Bladder microvascular endothelial cell (primary cell): ENCODE results near the gene TXNL4A. TPM values are rescaled to one million over a fixed set of nuclear protein-coding genes. Genes with fewer than 3 reads are reported as not detected.

Experiments
- total RNA-seq: library from RNA; depleted of rRNA; stranded (reverse); fragments of >200 nt; gene quantifications from 2 replicates; pipeline ENCODE4 v1.2.3, GENCODE V29; 2014

The TXNL4A gene, protein sequence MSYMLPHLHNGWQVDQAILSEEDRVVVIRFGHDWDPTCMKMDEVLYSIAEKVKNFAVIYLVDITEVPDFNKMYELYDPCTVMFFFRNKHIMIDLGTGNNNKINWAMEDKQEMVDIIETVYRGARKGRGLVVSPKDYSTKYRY
- 38.7 and 74.1 TPM in 2 replicates for total RNA-seq

DNA sequence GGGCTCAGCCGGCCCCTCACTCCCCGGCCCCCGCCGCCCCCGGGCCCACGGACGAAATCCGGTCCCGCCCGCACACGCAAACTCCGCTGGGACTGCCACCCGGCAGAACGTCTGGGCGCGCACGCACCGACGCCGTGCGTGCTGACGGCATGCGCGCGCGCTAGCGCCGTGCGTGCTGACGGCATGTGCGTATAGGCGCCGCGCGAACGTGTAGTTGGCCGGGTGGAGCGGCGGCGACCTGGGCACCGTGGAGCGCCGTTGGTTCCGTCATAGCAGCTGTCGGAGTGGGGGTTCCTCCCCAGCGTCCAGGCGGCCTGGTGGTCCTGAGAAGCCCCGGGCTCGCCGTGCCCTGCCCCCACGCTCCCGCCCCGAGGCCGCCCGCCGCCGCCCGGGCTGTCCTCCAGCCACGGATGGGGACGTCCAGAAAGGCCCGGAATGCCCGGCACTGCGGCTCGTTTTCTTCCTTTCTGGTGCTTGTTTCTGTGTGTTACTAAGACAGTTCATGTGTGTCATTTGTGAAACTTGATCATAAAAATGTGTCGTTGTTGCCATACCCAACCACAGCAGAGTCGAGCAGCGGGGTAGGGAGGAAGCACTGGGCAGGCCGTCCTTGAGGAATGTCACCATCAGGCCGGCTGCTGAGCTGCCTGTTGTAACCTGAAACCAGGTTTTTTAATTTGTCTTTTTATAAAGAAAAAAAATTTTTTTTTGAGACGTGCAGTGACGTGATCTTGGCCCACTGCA is at the start of gene TXNL4A:
TXNL4A (minus strand) TSS at position 113 of the 744 bp plus-strand sequence. CDS start 171 bp downstream, outside the sequence.

DNA sequence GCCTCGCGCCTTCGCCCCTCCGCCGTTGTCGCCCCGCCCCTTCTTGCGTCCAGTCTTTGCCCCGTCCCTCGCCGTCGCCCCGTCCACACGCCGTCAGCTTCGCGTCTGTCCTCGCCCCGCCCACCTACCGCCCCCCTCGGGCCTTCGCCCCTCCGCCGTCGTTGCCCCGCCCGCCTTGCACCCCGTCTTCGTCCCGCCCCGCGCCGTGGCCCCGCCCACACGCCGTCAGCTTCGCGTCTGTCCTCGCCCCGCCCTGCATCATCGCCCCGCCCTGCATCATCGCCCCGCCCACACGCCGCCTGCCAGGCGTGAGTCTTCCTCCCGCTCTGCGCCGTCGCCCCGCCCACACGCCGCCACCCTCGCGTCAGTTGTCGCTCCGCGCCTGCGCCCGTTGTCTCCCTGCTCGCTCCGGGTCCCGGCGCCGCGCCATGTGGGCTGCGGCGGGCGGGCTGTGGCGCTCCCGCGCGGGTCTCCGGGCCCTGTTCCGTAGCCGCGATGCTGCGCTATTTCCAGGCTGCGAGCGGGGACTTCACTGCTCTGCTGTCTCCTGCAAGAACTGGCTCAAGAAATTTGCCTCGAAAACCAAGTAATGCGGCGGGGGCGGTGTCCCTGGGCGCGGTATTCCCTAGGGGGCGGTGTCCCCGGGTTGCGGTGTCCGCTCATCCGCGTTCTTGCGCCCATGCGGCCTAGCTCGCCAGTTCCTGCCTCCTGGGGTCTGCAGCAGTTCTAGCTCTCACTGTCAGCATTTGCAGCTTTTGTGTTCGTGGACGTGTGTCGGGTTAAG is 45.9 kb upstream of the TXNL4A start, which contains the start of gene RBFA:
RBFA (plus strand) TSS at position 367 of the 784 bp plus-strand sequence; CDS start at position 429, 62 bp downstream.

DNA sequence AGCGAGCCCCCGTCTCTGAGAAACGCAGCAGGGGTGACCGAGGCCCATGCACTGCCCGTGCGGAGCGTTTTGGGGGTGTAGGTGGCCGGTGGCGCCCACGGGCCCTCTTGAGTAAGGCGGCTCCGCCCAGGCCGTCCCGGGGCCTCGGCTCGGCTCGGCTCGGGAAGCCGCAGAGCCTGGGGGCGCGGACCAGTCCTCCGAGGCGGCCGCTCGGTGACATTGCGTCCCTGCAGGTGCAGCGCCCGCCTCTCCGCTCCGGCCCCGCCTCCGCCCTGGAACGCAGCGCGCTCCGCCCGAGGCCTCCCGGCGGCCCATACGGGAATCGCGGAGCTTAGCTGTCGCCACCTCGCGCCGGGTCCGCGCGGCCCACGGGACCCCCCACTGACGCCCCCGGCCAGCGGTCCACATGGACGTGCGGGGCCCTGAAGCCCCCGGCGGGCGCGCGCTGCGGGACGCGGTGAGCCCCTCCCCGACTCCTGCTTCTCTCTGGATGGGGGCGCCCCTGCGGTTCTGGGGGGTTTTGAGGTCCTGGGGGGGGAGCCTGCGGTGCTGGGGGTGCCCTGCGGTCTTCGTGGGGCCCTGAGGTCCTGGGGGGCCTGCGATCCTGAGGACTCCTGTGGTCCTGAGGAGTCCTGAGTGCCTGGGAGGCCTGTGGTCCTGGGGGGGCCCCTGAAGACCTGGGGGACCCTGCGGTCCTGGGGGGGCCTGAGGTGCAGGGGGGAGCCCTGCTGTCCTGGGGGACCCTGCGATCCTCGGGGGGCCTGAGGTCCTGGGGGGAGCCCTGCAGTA is 23.8 kb downstream of the TXNL4A start, which contains the start of gene HSBP1L1:
HSBP1L1 (plus strand) TSS at position 314 of the 789 bp plus-strand sequence; CDS start at position 407, 93 bp downstream.

GRCh38 chr18:79951545-79952455 is 36.6 kb downstream of the TXNL4A start, which contains the start of gene SLC66A2:
TSS of gene SLC66A2 (minus strand) at chr18:79951653. CDS start at chr18:79950926, 727 bp downstream.

Other genes with a start within 250 kb of the TXNL4A start
- 0.63 TPM in 1 of 2 replicates, not detected in the other for gene KCNG2, start 190.6 kb downstream of the TXNL4A start, total RNA-seq
- gene SLC66A2, start 36.9 kb downstream of the TXNL4A start, total RNA-seq = 40.3 and 43.1 TPM in 2 replicates
- gene HSBP1L1, start 23.9 kb downstream of the TXNL4A start, total RNA-seq = 4.5 and 7.1 TPM in 2 replicates
- 30.4 and 37.8 TPM in 2 replicates for gene RBFA, start 45.9 kb upstream of the TXNL4A start, total RNA-seq
- gene ADNP2, start 120.7 kb upstream of the TXNL4A start, total RNA-seq = 8.3 and 13.6 TPM in 2 replicates